UCSD-AML1 (cell line): ENCODE data around the gene AP4S1.

Experiments used
- DNase-seq: peaks from one replicate; lab custom pipeline; 2025; ENCODE audit not compliant: unreplicated experiment; lab: John Stamatoyannopoulos, UW

AP4S1 gene

DNA sequence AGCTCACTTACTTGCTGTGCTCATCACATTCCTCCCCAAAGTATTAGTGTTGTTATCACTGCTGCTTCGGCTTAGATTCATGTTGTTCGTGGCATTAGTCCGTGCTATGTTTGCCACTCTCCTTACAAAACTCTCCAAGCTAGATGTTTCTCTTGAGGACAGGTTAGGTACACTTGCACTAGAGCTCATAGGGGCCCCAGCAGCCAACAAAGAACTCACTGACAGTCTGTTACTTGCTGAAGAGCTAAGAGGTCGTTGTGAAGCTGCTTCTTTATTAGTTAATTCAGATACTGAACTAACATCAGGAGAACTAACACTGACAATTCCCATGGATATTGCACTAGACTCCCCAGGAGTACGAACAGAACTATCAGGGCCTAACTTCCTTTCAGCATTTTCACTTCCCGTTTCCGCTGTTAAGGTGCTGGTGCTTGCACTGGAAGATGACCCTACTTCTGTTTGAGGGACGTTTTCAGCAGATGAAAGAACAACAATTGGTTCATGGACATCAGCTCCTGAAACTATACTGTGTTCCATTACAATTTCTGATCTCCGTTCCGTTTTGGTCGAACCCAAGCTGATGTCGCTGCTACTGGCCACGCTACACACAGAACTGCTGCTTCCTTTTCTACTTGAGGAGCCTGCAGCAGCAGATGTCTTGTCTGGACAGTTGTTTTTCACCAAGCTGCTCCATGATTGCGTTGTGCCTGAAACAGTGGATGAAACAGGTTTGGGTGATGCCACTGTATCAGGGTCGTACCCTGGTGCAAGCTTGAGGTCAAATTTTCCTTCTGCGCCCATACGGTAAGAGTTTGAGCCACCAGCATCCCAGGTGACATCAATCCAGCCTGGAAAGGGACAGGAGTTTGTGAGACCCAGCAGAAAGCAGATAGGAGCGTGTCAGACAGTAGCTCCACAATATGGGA, 103.4 kb downstream of the AP4S1 start:
- no peak for DNase-seq

GRCh38 chr14:31133133-31133532, 107.7 kb downstream of the AP4S1 start:
- no peak for DNase-seq

DNA sequence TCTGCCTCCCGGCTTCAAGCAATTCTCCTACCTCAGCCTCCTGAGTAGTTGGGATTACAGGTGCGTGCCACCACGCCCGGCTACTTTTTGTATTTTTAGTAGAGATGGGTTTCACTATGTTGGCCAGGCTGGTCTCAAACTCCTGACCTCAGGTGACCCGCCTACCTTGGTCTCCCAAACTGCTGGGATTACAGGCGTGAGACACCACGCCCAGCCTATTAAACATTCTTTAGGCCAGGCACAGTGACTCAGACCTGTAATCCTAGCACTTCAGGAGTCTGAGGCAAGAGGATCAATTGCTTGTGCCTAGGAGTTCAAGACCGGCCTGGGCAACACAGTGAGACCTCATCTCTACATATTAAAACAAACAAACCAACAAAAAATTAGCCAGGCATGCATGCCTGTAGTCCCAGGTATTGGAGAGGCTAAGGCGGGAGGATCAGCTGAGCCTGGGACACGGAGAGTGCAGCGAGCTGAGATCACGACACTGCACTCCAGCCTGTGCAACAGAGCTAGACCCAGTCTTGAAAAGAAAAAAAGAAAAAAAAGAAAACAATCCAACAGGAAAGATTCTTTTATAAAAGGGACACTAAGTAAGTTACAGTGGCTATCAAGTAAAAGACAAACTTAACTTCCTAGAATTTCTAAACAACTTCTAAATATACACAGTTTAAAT, 111.9 kb downstream of the AP4S1 start:
- no peak for DNase-seq

DNA sequence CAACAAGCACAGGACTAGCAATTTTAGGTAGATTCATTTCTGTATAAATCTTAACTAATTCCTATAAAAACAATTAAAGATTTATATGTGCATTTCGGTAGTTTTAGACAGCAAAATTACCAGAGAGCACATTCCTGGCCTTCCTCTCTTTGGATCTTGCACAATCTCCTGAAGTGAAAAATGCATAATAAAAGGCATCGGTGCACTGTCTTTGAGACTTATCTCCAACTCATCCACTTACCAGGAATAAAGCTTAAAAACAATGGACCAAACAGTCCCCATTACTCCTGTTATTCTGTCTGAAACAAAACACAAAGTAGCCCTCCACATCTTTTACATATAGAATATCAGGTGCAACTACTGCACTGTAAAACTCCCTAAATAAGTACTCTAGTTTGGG, 112.9 kb downstream of the AP4S1 start:
- DNase-seq: no peak

DNA sequence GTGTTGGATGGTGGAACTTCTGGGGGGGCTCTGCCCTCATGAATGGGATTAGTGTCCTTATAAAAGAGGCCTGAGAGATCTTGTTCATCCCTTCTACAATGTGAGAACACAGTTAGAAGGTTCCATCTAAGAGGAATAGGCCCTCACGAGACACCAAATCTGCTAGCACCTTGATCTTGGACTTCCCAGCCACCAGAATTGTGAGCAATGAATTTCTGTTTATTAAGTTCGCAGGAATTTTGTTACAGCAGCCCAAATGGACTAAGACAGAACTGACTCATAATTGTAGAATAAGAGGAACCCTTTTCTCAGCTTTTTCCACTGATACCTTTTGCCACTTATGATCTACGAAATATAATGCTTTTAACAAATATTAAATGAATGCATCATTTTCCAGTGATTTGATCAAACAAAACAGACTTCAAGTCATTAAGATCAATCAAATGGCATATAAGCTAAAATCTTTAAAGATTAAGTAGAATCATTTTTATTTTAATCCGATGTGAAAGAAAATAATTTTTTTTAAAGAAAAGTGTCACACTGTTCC, 113.9 kb downstream of the AP4S1 start:
- DNase-seq: no peak

DNA sequence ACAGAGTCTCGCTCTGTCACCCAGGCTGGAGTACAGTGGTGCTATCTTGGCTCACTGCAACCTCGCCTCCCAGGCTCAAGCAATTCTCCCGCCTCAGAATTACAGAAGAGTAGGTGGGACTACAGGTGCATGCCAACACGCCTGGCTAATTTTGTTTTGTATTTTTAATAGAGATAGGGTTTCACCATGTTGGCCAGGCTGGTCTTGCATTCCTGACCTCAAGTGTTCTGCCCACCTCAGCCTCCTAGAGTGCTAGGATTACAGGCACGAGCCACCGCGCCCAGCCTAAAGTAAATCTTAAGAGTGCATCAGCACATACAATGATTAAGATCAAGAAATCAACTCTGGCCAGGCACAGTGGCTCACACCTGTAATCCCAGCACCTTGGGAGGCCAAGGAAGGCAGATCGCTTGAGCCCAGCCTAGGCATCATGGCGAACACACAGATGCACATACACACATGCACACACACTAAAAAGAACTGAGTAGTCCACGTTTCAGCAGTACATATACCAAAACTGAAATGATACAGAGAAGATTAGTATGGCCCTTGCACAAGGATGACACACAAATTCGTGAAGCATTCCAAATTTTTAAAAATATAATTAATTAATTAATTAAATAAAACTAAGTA, 117.1 kb downstream of the AP4S1 start:
- DNase-seq: no peak
